Measurements from ENCODE around the gene LRP1B.
A peak's percentile ranks its signal among the peaks of the same experiment; 100 is the strongest.

Gene LRP1B

GRCh38 chr2:140737006-140737405 is 1393.8 kb downstream of the LRP1B start:
- Mint-ChIP-seq H3K4me3 (no peak overlapping the region), H3K4me1 (no peaks in the 10 kb centered on the region), H3K36me3 (ENCODE audit: low read depth) (no peaks in the 10 kb centered on the region), H3K27ac (no peak overlapping the region), H3K9me3 (peaks cover 5% of the 10 kb centered on the region), H3K27me3 (ENCODE audit: low read depth) (no peaks in the 10 kb centered on the region)
- TF ChIP-seq CTCF (IDR thresholded peaks at IDR 0.05; ENCODE audit: unreplicated experiment in 3 of 3): no peak

GRCh38 chr2:140734992-140735391 is 1395.8 kb downstream of the LRP1B start:
- no peak for TF ChIP-seq CTCF (IDR thresholded peaks at IDR 0.05; ENCODE audit: unreplicated experiment in 3 of 3)
- Mint-ChIP-seq H3K4me3 (no peak overlapping the region), H3K36me3 (ENCODE audit: low read depth) (no peaks in the 10 kb centered on the region), H3K9me3 (peaks cover 5% of the 10 kb centered on the region), H3K27me3 (ENCODE audit: low read depth) (no peaks in the 10 kb centered on the region), H3K27ac (no peak overlapping the region), H3K4me1 (no peaks in the 10 kb centered on the region)

GRCh38 chr2:140718999-140719398 is 1411.8 kb downstream of the LRP1B start:
- H3K9me3 Mint-ChIP-seq: no peaks in the 10 kb centered on the region
- H3K27me3 Mint-ChIP-seq (ENCODE audit: low read depth): no peaks in the 10 kb centered on the region
- H3K36me3 Mint-ChIP-seq (ENCODE audit: low read depth): no peaks in the 10 kb centered on the region
- no peak for TF ChIP-seq CTCF (IDR thresholded peaks at IDR 0.05; ENCODE audit: unreplicated experiment in 3 of 3)
- no peak overlapping the region for H3K4me3 Mint-ChIP-seq
- H3K4me1 Mint-ChIP-seq: no peaks in the 10 kb centered on the region
- no peak overlapping the region for H3K27ac Mint-ChIP-seq

GRCh38 chr2:140717481-140717880 is 1413.3 kb downstream of the LRP1B start:
- H3K4me1 Mint-ChIP-seq: no peaks in the 10 kb centered on the region
- TF ChIP-seq CTCF (IDR thresholded peaks at IDR 0.05; ENCODE audit: unreplicated experiment in 3 of 3): no peak
- H3K27me3 Mint-ChIP-seq (ENCODE audit: low read depth): no peaks in the 10 kb centered on the region
- H3K27ac Mint-ChIP-seq: peak overlapping the region in 1 of 3 experiments; percentile 12
- H3K4me3 Mint-ChIP-seq: no peak overlapping the region
- H3K36me3 Mint-ChIP-seq (ENCODE audit: low read depth): no peaks in the 10 kb centered on the region
- H3K9me3 Mint-ChIP-seq: no peaks in the 10 kb centered on the region

- no peak for TF ChIP-seq CTCF (IDR thresholded peaks at IDR 0.05; ENCODE audit: unreplicated experiment in 3 of 3)
- Mint-ChIP-seq H3K4me1 (no peaks in the 10 kb centered on the region), H3K4me3 (no peak overlapping the region), H3K36me3 (ENCODE audit: low read depth) (no peaks in the 10 kb centered on the region), H3K27ac (no peak overlapping the region), H3K9me3 (no peaks in the 10 kb centered on the region), H3K27me3 (ENCODE audit: low read depth) (no peaks in the 10 kb centered on the region)
Observed at GRCh38 chr2:140714586-140714985, 1416.2 kb downstream of the LRP1B start.

GRCh38 chr2:140711867-140712266 is 1418.9 kb downstream of the LRP1B start:
- no peak for TF ChIP-seq CTCF (IDR thresholded peaks at IDR 0.05; ENCODE audit: unreplicated experiment in 3 of 3)
- no peaks in the 10 kb centered on the region for H3K4me1 Mint-ChIP-seq
- no peaks in the 10 kb centered on the region for H3K27me3 Mint-ChIP-seq (ENCODE audit: low read depth)
- H3K4me3 Mint-ChIP-seq: no peak overlapping the region
- H3K27ac Mint-ChIP-seq: no peak overlapping the region
- H3K9me3 Mint-ChIP-seq: no peaks in the 10 kb centered on the region
- no peaks in the 10 kb centered on the region for H3K36me3 Mint-ChIP-seq (ENCODE audit: low read depth)

Data from nephron (organoid).